GM23338 (cell line): ENCODE measurements around the gene GDPD5. TPM values are rescaled to one million over a fixed set of nuclear protein-coding genes. Genes with fewer than 3 reads are reported as not detected.

Experiments
- ATAC-seq: fragments of 200-7000 bp; cut with Tn5 transposase; 3 replicates; pipeline ENCODE4 v1.9.1; 2020
- DNase-seq: peaks from one replicate; pipeline ENCODE4 v3.0.0-alpha.2; 2015; ENCODE audit warnings: low spot score
- H2AFZ ChIP-seq: fragments of 200-600 bp; sonication (generic); 2 replicates; pipeline ENCODE4 v1.8.0; 2016; ENCODE audit warnings: antibody characterized with exemption, mild to moderate bottlenecking, moderate library complexity
- H3F3A ChIP-seq: fragments of 200-600 bp; sonication (generic); replicated peaks from 2 replicates; pipeline ENCODE4 v1.8.0; 2017; ENCODE audit warnings: antibody characterized with exemption, mixed run types, low read depth
- H3K27ac ChIP-seq: fragments of 200-600 bp; sonication (generic); 2 replicates; pipeline ENCODE4 v1.6.1; 2016; ENCODE audit warnings: low read depth
- H3K27me3 ChIP-seq: fragments of 200-600 bp; sonication (generic); 2 replicates; pipeline ENCODE4 v1.8.0; 2016; ENCODE audit warnings: mild to moderate bottlenecking, mixed run types, moderate library complexity; ENCODE audit not compliant: insufficient read depth
- H3K36me3 ChIP-seq: fragments of 200-600 bp; sonication (generic); 2 replicates; pipeline ENCODE4 v1.8.0; 2016; ENCODE audit warnings: mild to moderate bottlenecking; ENCODE audit not compliant: insufficient read depth
- H3K4me1 ChIP-seq: fragments of 200-600 bp; sonication (generic); 2 replicates; pipeline ENCODE4 v1.8.0; 2016; ENCODE audit warnings: mild to moderate bottlenecking, moderate library complexity; ENCODE audit not compliant: insufficient read depth
- H3K4me2 ChIP-seq: fragments of 200-600 bp; sonication (generic); 2 replicates; pipeline ENCODE4 v1.7.1; 2017; ENCODE audit warnings: mixed run types
- H3K4me3 ChIP-seq: fragments of 200-600 bp; sonication (generic); 2 replicates; pipeline ENCODE4 v1.6.1; 2016; ENCODE audit warnings: mixed run types
- H3K79me2 ChIP-seq: fragments of 200-600 bp; sonication (generic); replicated peaks from 2 replicates; pipeline ENCODE4 v1.8.0; 2017; ENCODE audit warnings: mild to moderate bottlenecking; ENCODE audit not compliant: insufficient read depth
- H3K9me2 ChIP-seq: fragments of 200-600 bp; sonication (generic); 2 replicates; pipeline ENCODE4 v1.8.0; 2017; ENCODE audit not compliant: insufficient read depth
- H4K20me1 ChIP-seq: fragments of 200-600 bp; sonication (generic); replicated peaks from 2 replicates; pipeline ENCODE4 v1.8.0; 2017; ENCODE audit warnings: mild to moderate bottlenecking; ENCODE audit not compliant: insufficient read depth
- H3K27ac Mint-ChIP-seq: 2 replicates; pipeline ENCODE4 v1.8.0; 2020; ENCODE audit warnings: inconsistent platforms, mild to moderate bottlenecking, moderate library complexity, mixed read lengths
- H3K27me3 Mint-ChIP-seq: 3 replicates; pipeline ENCODE4 v1.8.0; 2022; ENCODE audit warnings: low read depth, mild to moderate bottlenecking, moderate library complexity, mixed read lengths, inconsistent platforms; ENCODE audit not compliant: insufficient read depth, poor library complexity
- H3K36me3 Mint-ChIP-seq: 3 replicates; pipeline ENCODE4 v1.8.0; 2021; ENCODE audit warnings: low read depth, mild to moderate bottlenecking, inconsistent platforms, moderate library complexity, mixed read lengths
- H3K4me1 Mint-ChIP-seq: 3 replicates; pipeline ENCODE4 v1.8.0; 2020; ENCODE audit warnings: mild to moderate bottlenecking, inconsistent platforms, mixed read lengths
- H3K4me3 Mint-ChIP-seq: 3 replicates; pipeline ENCODE4 v1.8.0; 2021; ENCODE audit warnings: moderate library complexity, mild to moderate bottlenecking, inconsistent platforms, mixed read lengths
- H3K9me3 Mint-ChIP-seq: 3 replicates; pipeline ENCODE4 v1.8.0; 2020; ENCODE audit warnings: moderate library complexity, mild to moderate bottlenecking, inconsistent platforms, mixed read lengths
- CREB1 ChIP-seq: fragments of 250-450 bp; sonication (Bioruptor Pico); IDR thresholded peaks from 2 replicates; pipeline ENCODE4 v1.5.0; 2020; ENCODE audit warnings: low read depth, mild to moderate bottlenecking, moderate library complexity
- CTCF ChIP-seq, 2 experiments: fragments of 200-600 bp in 1 of 2; sonication (generic) in 1 of 2; conservative IDR thresholded peaks; 2 replicates each; pipeline versions ENCODE4 v1.5.1 to v1.6.1; 2016 to 2017; ENCODE audit warnings: antibody characterized with exemption in 2 of 2, low read depth in 2 of 2, mild to moderate bottlenecking in 2 of 2, moderate library complexity in 1 of 2
- ETS1 ChIP-seq: IDR thresholded peaks from 2 replicates; pipeline ENCODE4 v1.6.1; 2016; ENCODE audit warnings: antibody characterized with exemption
- EZH2 ChIP-seq: fragments of 200-600 bp; sonication (generic); IDR thresholded peaks from one replicate; pipeline ENCODE4 v1.8.0; 2017; ENCODE audit warnings: antibody characterized with exemption, mild to moderate bottlenecking, low read depth; ENCODE audit not compliant: unreplicated experiment
- EZH2phosphoT487 ChIP-seq: fragments of 200-600 bp; sonication (generic); IDR thresholded peaks from one replicate; pipeline ENCODE4 v1.8.1; 2018; ENCODE audit warnings: antibody characterized with exemption; ENCODE audit not compliant: unreplicated experiment
- NANOG ChIP-seq: IDR thresholded peaks from 2 replicates; pipeline ENCODE4 v1.6.1; 2016; ENCODE audit warnings: antibody characterized with exemption, borderline replicate concordance
- POLR2AphosphoS5 ChIP-seq: IDR thresholded peaks from 2 replicates; pipeline ENCODE4 v1.6.1; 2016; ENCODE audit warnings: antibody characterized with exemption, low read depth
- STAT1 ChIP-seq: IDR thresholded peaks from one replicate; pipeline ENCODE4 v1.6.1; 2016; ENCODE audit warnings: antibody characterized with exemption; ENCODE audit not compliant: unreplicated experiment
- ZNF114 ChIP-seq: fragments of 250-450 bp; sonication (Bioruptor Pico); IDR thresholded peaks from 2 replicates; pipeline ENCODE4 v1.5.0; 2020; ENCODE audit warnings: mild to moderate bottlenecking, moderate library complexity
- ZNF331 ChIP-seq: fragments of 250-450 bp; sonication (Bioruptor Pico); IDR thresholded peaks from 2 replicates; pipeline ENCODE4 v1.5.0; 2020; ENCODE audit warnings: low read depth, mild to moderate bottlenecking, moderate library complexity
- ZNF462 ChIP-seq: fragments of 250-450 bp; sonication (Bioruptor Pico); IDR thresholded peaks from 2 replicates; pipeline ENCODE4 v1.5.0; 2020; ENCODE audit warnings: mild to moderate bottlenecking, moderate library complexity
- polyA plus RNA-seq: library from polyadenylated mRNA; unstranded; fragments of >200 nt; fragmentation: Nextera tagmentation; extraction: Ambion mirVana; gene quantifications from 2 replicates; pipeline ENCODE4 v1.2.1, GENCODE V29; 2016
- total RNA-seq: library from RNA; depleted of rRNA; stranded (reverse); fragments of >200 nt; shearing (Covaris generic); gene quantifications from 2 replicates; pipeline ENCODE4 v1.2.3, GENCODE V29; 2014

Gene GDPD5
- total and polyA plus RNA-seq, 2 experiments from 2014 or later = 1.6 to 4.9 TPM

GRCh38 chr11:75518204-75518549, 7.6 kb downstream of the GDPD5 start:
- Histone ChIP-seq H3K27ac (no peak overlapping the region), H3F3A (no peaks in the 10 kb centered on the region), H3K4me2 (no peak overlapping the region), H3K36me3 (no peaks in the 10 kb centered on the region), H3K9me2 (no peaks in the 10 kb centered on the region), H3K79me2 (no peaks in the 10 kb centered on the region), H3K27me3 (peaks cover 9% of the 10 kb centered on the region), H4K20me1 (no peaks in the 10 kb centered on the region), H3K4me3 (no peak overlapping the region), H2AFZ (no peak overlapping the region), H3K4me1 (no peaks in the 10 kb centered on the region)
- peaks cover 16% of the 10 kb centered on the region; the same call in 2 of the 3 replicates for H3K4me1 Mint-ChIP-seq
- no peak overlapping the region for H3K27ac Mint-ChIP-seq
- peaks cover 13% of the 10 kb centered on the region for H3K27me3 Mint-ChIP-seq
- H3K36me3 Mint-ChIP-seq = no peaks in the 10 kb centered on the region
- H3K4me3 Mint-ChIP-seq = no peak overlapping the region
- ATAC-seq = peak; percentile 31
- no peaks in the 10 kb centered on the region for H3K9me3 Mint-ChIP-seq
- no peak for DNase-seq
- TF ChIP-seq STAT1 = no peak
- TF ChIP-seq POLR2AphosphoS5 = no peak
- TF ChIP-seq ZNF114 = no peak
- no peak for TF ChIP-seq CREB1
- no peak for TF ChIP-seq ETS1

GRCh38 chr11:75516886-75517285, 8.9 kb downstream of the GDPD5 start:
- no peaks in the 10 kb centered on the region for H3K4me1 ChIP-seq
- H3K4me3 ChIP-seq = no peak overlapping the region
- no peaks in the 10 kb centered on the region for H3K36me3 ChIP-seq
- H4K20me1 ChIP-seq = no peaks in the 10 kb centered on the region
- Mint-ChIP-seq H3K36me3 (no peaks in the 10 kb centered on the region), H3K9me3 (no peaks in the 10 kb centered on the region), H3K4me1 (peaks cover 16% of the 10 kb centered on the region; the same call in 2 of the 3 replicates), H3K27ac (no peak overlapping the region), H3K4me3 (no peak overlapping the region), H3K27me3 (peaks cover 12% of the 10 kb centered on the region)
- ATAC-seq (no peak), DNase-seq (no peak)
- no peaks in the 10 kb centered on the region for H3K79me2 ChIP-seq
- no peak overlapping the region for H2AFZ ChIP-seq
- no peak overlapping the region for H3K27ac ChIP-seq
- H3F3A ChIP-seq = no peaks in the 10 kb centered on the region
- no peak overlapping the region for H3K4me2 ChIP-seq
- H3K27me3 ChIP-seq = no peaks in the 10 kb centered on the region
- H3K9me2 ChIP-seq = no peaks in the 10 kb centered on the region
- TF ChIP-seq ZNF462 = no peak
- TF ChIP-seq EZH2 = no peak
- TF ChIP-seq ZNF331 (CRISPR knock-in tag) = no peak
- TF ChIP-seq ETS1 = no peak
- no peak for TF ChIP-seq STAT1
- TF ChIP-seq CTCF (conservative IDR thresholded peaks at IDR 0.05; ENCODE audit: low read depth in 2 of 2) = no peak
- TF ChIP-seq NANOG = no peak
- no peak for TF ChIP-seq EZH2phosphoT487
